IPS-NIHi11 (cell line): ENCODE results near the gene SPTSSA.
"Not testable (repeated sequence)": the region's sequence is repeated elsewhere in the genome, so short reads cannot be mapped to it uniquely, and the experiment has no call there.

Experiments
- DNase-seq: peaks from one replicate; pipeline ENCODE4 v3.0.0; 2012; ENCODE audit warnings: mixed read lengths, low spot score

The SPTSSA gene

DNA sequence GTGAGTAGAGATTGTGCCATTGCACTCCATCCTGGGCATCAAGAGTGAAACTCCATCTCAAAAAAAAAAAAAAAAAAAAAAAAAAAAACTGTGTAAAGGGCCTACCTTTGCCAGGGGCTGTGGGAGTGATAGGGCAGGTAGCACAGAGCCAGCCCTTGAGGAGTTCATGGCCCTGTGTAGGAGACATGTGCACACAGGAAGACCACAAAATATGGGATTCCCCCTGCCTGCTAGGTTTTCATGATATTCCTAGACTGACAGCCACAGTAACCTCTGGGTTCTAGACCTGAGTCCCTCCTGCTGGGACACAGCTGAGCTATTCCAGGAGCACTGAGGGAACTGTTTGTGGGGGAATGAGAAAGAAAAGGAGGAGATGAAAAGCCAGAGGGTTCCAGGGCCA, 8.3 kb upstream of the SPTSSA start:
- DNase-seq = no peak

DNA sequence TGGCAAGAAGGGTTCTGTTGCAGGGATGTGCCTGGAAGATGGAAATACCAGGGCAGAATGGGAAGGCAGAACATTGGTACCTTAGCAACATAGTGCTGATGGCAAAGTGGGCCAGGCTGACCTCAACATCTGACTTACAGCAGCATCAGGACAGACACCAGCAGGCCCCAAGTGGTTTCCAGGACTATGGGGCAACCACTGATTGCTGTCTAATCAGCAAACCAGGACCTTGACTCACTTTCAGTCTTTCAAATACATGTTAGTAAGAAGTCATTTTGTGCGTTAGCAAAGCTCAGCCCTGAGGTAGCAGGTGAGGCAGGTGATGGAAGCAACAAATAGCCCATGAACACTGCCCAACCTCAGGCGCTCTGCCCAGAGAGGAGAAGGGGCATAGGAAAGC, 4.7 kb upstream of the SPTSSA start:
- no peak for DNase-seq

DNA sequence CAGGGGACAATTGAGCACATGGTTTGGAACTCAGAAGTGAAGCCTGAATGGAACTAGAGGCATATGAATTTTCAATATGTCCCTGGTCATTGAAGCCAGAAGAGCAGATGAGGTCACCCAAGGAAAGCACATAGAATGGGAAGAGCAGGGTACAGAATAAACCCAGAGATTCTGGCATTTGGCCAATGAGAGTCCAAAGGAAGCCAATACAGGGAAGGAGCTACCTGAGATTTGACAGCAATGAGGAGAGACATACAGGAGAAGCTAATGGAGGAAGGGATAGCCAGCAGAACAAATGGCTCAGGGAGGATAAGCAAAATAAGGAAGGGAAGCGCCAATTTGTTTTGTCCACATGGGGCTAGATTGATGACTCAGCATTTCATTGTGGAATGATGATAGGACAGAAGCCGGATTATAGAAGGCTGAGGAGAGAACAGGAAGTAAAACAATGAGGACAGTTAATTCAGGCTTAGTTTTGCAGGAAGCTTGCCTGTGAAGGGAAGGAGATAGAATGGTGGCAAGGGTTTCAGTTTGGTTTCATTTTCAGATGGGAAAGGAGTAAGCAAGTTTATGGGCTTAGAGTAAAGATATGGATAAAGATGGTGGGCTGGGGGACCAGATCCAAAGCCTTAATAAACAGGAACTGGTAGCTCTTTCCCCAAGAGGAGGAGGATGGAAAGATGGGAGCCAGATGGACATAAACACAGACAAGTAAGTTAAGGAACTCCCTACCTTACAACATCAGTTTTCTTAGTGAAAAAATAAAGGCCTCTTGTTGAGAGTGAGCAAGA, 3.2 kb upstream of the SPTSSA start:
- DNase-seq = peak; percentile 20

DNA sequence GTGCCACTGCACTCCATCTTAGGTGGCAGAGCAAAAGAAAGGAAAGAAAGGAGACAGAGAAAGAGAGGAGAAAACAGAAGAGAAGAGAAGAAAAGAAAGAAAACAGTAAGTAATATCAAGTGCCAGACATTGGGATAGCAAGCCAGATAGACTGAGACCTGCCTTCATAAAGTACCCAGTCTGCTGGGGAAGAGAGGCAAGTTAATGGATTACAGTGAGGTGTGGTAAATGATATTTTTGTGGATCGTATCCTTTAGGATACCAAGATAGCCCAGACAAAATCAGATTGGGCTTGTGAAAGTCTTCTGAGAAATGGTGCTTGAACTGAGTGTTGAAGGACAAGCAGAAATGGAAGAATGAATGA, 1.5 kb upstream of the SPTSSA start:
- DNase-seq = no peak

DNA sequence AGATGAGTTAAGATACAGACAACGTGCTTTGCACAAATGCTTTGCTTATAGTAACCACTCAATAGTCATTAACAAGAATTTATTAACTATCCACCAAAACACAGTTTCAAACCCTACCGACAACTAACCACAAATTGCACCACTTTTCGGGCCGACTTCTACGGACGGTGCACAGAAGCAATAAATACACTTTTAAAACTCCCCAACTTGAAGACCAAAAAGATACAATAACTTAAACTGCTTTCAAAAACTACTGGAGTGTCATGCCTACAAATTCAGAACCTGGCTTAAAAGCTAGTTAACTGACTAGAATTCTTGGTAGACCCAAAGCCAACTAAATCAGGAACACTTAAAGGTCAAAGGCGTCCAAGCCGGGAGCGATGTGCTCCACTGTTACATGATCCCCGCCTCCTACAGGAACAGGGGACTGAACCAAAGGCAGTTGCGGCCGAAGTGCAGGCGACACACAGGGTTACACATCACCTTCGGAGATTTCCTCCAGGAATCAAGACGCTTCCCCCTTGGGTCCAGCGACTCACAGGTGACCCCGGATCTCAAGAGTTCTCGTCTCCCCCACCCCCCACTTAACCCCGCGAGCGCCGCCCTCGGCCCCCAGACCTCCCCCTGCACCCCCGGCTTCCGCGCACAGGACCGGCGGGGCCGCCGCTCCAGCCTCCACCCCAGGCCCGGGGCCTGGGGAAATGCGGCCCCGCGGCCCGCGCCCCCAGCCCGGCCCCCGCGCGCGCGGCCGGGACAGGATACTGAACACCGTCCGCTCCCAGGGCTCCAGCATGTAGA, 507 bp downstream of the SPTSSA start:
- DNase-seq = peak; percentile 61

DNA sequence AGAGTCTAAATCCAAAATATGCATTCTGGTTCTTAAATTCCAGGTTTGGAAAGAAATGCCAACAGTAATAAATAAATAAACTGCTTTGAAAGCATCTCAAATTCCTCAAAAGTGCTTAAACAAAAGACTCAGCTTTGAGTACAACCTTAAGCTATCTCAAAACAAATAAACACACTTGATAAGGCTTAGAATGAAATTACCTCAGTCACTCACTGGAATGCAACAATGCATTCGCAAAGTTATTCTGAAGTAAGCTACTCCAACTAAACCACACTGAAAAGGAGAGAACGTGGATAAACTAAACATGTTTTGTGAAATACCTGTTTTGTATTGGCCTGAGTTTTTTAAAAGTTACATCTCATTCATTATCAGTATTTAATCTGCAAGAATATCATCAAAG, 1.2 kb downstream of the SPTSSA start:
- DNase-seq = no peak

DNA sequence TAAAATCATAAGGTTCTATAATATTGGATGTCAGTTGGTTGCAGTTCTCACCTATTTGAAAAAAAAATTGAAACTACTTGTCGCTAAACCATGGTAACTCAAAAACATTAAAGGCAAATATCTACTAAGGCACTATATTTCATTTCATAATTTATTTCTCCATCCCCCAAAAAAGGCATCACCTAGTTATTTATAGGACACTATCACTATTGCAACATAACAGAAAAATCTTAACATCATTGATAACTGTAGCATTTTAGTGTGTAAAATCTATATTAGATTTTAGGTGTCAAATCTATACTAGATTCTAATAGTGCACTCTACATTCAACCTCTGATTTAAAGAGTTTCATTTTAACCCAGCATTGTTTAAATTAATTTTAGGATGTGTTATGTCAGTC, 1.7 kb downstream of the SPTSSA start:
- DNase-seq = no peak

DNA sequence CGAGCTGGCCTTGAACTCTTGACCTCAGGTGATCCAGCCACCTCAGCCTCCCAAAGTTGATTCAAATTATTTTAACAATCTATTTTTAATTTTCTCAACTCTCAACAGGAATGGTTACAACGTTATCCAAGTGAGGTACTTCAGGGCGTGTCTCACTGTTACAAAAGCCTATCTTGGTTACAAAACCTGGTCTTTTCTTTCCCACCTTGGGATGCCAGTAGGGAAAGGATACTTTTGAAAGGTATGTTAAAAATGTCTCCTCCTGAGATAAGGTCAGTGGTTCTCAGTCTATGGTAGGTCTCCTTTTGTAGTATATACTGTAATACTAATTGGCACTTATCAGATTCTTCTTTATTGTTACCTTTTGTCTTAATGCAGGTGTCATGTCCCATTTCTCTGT, 4.9 kb downstream of the SPTSSA start:
- no peak for DNase-seq

DNA sequence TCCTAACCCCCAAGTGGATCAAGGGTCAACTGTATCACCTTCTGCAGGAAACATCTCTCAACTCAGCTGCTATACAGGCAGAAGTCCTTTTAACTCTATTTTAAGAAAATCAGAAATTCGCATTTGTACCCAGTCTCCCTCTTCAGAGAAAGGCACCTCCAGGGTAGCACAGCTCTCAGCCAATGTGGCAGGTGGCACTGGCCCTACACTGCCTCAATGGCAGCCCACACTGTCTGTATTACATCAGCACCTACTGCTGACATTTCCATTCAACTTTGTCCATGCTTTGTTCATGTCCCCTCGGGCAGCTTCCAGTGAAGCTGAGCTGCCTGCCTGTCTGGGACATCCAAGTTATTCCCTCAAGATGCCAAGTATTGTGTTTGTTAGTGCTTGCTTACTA, 8.8 kb downstream of the SPTSSA start:
- no peak for DNase-seq

DNA sequence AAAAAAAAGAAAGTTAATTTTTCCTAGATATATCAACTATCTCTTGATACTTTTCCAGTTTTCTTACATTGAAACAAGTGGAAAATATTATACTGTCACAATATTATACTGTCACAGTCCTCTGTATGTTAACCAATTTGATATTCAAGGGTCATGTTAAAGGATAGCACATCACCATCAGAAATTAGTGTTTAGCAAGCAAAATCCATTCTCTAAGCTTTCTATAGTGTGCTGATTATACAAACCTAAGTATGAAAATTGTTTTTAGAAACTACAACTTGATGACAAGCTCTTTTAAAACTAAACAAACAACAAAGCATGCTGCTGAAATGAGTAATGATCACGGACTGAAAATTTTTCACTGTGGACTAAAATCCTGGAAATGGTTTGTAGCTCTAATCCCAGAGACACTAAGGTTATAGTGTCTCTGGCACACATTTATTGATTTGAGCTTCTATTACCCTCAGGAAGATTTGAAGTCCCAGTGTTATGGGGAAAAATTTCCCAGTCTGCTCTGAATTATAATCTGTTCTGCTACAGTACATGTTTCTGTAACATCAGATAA, 9.7 kb downstream of the SPTSSA start:
- no peak for DNase-seq

DNA sequence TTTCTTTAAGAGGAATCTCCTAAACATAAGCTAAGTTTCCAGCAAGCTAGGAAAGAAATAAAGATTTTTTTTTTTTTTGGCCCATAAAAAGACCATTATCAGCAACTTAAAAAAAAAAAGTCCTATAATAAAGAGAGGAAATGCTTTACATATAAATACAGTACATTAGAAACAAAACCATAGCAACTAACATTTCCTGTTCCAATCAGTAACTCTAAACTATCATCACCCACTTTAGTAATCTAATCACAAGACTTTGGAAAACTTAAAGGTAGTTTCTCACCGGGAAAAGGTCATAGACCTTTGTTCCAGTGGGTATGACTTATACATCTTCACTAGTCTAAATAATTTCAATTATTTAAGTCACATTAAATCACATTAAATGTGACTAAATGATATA, 11.1 kb downstream of the SPTSSA start:
- no peak for DNase-seq

DNA sequence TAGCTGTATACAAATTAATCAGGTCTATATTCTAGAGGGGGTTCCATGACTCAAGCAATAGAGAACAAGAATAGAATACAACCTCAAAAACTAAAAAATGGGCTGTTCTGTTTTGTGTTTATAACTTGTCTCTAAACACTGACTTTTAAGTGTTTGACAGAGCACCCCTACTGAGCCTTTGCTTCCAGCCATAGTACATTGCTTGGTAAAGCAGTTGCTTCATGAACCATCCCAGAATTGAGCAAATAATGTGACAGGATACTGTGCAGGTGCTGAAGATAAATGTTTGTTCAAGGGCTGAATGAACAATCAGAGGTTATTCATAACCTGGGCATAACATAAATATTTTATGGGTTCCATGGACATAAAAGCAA, 11.5 kb downstream of the SPTSSA start:
- no peak for DNase-seq

DNA sequence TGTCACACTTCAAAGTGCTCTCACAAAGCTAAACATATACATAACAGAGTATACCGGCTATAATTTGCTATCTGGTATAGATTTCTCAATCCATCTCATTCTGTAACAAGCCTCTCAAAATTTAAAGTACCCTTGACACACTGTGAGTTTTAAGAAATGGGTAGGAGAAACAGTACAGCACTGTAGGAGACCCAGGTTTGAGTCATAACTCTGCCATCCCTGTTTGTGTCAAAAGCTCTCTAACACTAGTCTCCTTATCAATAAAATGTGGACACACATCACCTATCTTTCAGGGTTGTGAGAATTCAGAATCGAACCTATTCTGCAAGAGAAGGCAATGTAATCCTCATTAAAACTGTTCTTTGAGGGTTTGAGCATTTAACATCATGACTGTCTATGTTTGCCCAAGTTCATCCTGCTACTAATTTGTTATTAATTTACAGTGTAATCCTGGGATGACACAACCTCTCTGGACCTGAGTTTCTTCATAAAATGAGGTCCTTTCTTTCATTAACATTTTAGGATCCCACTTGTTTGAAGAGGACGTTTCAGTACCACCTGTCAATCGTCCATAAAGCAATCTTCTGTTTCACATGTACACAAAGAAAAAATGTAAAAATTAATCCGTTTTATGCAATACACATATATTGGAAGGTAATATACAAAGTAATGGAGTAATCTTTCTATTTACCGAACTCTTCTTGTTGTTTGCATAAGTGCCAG, 12.1 kb downstream of the SPTSSA start:
- DNase-seq = no peak

DNA sequence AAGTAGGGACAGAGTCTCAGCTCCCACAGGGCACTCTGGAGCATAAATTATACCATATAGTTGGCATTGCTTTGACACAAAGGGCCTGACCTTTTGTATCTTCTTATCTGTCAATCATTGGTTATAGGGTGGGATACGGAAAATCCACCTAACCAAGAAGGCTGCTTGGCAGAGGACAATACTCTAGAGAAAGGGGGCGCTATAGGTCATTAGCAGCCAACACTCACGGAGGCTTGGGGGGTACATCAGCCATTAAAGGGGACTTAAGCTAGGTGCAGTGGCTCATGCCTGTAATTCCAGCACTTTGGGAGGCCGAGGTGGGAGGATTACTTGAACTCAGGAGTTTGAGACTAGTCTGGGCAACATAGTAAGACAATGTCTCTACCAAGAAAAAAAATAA, 22.9 kb downstream of the SPTSSA start:
- peak; percentile 43 for DNase-seq

DNA sequence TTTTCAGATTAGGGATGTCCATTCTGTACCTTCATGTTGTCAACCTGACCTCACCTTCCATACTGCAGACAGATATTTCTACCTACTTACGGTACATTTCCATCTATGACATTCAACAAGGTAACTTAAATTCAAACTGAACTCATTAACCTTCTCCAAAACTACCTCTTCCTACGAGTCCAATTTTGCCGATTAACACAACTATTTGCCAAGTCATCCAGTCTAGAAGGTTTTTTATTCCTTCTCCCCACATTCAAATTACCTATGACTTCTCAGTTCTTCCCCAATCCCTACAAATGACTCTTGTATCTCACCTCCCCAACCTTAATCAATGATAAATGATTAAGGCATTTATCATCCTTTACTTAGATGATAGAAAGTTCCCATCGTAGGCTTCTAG, 23.6 kb downstream of the SPTSSA start:
- DNase-seq = no peak

DNA sequence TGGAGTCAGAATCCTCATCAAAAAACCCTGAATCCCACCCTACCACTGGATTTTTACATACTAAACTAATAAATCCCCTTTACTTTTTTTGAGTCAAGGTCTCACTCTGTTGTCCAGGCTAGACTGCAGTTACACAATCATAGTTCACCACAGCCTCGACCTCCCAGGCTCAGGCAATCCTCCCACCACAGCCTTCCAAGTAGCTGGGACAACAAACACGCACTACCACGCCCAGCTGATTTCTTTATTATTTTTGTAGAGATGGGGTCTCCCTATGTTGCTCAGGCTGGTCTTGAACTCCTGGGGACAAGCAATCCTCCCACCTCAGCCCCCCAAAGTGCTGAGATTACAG, 24.3 kb downstream of the SPTSSA start:
- DNase-seq = no peak

DNA sequence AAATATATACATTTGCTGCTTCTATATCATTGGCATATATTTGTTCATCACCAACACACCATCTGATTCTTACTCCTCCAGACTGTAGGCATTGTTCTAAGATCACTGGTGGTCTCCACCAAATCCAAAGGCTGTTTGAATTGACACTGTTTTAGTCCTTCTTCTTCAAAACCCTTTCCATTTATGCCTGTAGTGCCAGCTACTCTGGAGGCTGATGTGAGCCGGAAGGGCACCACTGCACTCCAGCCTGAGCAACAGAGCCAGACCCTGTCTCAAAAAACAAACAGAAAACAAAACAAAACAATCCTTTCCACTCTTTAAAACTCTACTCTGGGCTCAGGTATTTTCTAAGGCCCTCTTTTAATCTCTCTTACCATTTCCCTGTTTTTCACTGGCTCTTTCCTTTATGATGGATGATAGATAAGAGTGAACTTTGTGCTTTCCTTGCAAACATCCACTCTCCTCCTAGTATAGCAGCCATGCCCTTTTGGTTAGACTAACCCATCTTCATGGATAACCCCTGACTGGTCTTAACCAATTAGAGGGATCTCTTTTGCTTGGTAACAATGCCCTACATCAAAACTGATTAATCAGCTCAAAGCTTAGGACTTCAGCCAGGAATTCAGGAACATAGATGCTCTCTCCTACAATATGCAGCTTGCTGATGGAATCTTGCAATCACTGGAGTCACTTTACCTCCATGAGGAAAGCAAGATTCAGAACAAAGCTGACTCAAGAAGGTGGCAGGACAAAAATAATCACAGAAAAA, 24.9 kb downstream of the SPTSSA start:
- no peak for DNase-seq

DNA sequence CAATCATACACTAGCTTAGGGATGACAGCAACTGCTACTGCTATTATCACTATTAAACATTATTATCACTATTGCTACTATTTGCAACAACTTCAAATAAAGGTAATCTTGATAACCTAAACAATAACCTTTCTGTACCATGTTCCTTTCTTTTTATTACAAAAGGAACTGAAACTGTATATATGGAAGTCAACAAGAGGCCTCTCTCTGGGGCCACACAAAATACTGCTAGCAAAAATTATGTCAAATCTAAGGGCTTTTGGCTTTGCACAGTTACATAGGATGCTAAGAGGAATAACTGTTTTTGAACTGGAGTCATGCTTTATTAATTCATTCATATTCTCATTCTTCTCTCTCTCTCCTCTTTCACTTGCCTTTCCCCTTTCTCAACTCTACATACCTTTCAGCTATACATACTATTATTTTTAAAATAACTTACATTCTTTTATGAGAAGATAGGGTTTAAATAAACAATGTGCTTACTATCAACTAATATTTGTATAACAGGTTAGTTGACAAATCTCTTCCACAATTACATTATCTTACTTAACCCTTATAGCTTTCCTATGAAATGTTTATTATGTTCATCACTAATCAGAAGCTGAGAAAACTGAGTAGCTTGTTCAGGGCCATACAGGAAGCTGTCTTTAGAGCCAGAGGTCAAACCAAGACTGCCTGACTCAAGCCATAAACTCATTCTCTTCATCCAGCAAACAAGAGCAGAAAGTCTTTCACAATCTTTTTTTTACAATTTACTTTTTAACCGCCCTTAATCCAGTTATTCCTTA, 25.7 kb downstream of the SPTSSA start:
- no peak for DNase-seq

DNA sequence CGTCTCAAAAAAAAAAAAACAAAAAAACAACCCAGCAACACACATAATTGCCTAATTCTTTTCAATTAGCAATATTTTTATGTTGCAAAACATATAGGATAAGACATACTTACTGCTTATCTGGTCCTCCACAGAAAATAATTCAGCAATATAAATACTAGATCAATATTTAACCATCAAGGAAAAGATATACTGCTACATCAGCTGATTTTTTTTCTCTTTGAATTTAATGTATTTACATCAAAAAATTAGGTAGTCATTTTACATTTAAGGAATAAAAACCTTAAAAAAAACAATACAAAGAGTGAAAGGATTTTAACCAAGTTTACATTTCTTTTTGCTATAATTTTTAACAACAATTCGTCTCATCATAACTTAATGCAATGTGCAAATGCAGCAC, 28.1 kb downstream of the SPTSSA start:
- DNase-seq = no peak

DNA sequence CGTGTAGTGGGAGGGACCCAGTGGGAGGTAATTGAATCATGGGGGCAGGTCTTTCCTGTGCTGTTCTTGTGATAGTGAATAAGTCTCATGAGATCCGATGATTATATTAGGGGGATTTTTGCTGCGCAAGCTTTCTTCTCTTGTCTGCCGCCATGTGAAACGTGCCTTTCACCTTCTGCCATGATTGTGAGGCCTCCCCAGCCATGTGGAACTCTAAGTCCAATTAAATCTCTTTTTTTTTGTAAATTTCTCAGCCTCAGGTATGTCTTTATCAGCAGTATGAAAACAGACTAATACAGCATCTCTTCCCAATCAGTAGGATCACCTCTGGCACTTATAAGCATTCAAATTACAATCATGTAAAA, 34.0 kb downstream of the SPTSSA start:
- DNase-seq = not testable (repeated sequence)
